GM23338 (cell line): Measurements from ENCODE around the gene ADAMTS5.

Source experiments
- EZH2 ChIP-seq: fragments of 200-600 bp; sonication (generic); IDR thresholded peaks from one replicate; pipeline ENCODE4 v1.8.0; 2017; ENCODE audit warnings: antibody characterized with exemption, mild to moderate bottlenecking, low read depth; ENCODE audit not compliant: unreplicated experiment
- TF ChIP-seq, protein P1 (sequence below), 2 experiments: fragments of 200-600 bp in 1 of 2; sonication (generic) in 1 of 2; conservative IDR thresholded peaks; 2 replicates each; pipeline versions ENCODE4 v1.5.1 to v1.6.1; 2016 to 2017; ENCODE audit warnings: antibody characterized with exemption in 2 of 2, low read depth in 2 of 2, mild to moderate bottlenecking in 2 of 2, moderate library complexity in 1 of 2

DNA sequence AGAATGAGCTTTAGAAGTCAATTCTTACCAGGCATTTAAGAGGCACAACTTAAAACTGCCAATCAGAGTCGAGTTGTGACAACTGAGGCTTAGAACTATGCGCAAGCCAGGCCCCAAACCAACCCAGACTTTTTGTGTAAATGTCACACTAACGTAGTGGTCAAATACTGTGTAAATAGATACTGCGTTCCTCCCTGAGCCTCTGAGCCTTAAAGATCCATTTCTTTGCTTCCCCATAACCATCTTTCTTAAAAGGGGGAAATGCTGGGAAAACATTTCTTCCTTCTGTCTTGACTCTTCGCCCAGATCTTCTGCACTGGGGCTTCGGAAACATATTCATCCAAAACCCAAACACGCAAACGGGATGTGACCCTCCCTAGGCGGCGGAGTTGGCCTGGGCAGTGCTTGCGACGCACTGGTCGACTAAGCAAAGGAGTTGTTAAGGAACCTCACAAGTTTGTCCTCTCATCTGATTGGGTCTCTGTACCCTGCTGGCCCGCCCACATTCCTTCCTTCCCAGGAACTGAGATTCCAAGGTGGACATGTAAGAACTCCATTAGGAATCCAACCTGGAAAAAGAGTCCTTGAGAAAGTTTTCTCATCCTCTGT is 2.6 kb downstream of the ADAMTS5 start:
- TF ChIP-seq, protein P1, sequence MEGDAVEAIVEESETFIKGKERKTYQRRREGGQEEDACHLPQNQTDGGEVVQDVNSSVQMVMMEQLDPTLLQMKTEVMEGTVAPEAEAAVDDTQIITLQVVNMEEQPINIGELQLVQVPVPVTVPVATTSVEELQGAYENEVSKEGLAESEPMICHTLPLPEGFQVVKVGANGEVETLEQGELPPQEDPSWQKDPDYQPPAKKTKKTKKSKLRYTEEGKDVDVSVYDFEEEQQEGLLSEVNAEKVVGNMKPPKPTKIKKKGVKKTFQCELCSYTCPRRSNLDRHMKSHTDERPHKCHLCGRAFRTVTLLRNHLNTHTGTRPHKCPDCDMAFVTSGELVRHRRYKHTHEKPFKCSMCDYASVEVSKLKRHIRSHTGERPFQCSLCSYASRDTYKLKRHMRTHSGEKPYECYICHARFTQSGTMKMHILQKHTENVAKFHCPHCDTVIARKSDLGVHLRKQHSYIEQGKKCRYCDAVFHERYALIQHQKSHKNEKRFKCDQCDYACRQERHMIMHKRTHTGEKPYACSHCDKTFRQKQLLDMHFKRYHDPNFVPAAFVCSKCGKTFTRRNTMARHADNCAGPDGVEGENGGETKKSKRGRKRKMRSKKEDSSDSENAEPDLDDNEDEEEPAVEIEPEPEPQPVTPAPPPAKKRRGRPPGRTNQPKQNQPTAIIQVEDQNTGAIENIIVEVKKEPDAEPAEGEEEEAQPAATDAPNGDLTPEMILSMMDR (conservative IDR thresholded peaks at IDR 0.05; ENCODE audit: low read depth in 2 of 2) = no peak
- TF ChIP-seq EZH2 = no peak
